ENCODE results near the gene DOCK10. TPM values are rescaled to one million over a fixed set of nuclear protein-coding genes. Genes with fewer than 3 reads are reported as not detected.

Gene DOCK10
- total RNA-seq, 1 donor from 2014 or later, result 15.1 TPM

GRCh38 chr2:224723586-224724217, 318.6 kb downstream of the DOCK10 start:
- H3K36me3 ChIP-seq (ENCODE audit: control insufficient read depth in 3 of 3, insufficient read depth in 3 of 3, low read length in 3 of 3), result no peaks in the 10 kb centered on the region
- peaks cover 0 to 6% (median 0%) of the 10 kb centered on the region in 3 donors for H3K4me1 ChIP-seq (ENCODE audit: control insufficient read depth in 3 of 3, insufficient read depth in 3 of 3, low read length in 3 of 3)
- H3K9ac ChIP-seq (ENCODE audit: low read depth in 1 of 3, low read length in 3 of 3), result no peak overlapping the region
- H3K9me3 ChIP-seq (ENCODE audit: control insufficient read depth in 3 of 3, low read length in 3 of 3), result no peaks in the 10 kb centered on the region
- H3K27me3 ChIP-seq (ENCODE audit: control insufficient read depth in 3 of 3, insufficient read depth in 3 of 3, low read length in 3 of 3), result no peaks in the 10 kb centered on the region
- H3K27ac ChIP-seq (ENCODE audit: low read depth, low read length), result no peak overlapping the region
- no peak overlapping the region for H3K4me3 ChIP-seq (ENCODE audit: low read length in 3 of 3)

GRCh38 chr2:224722770-224723169, 319.5 kb downstream of the DOCK10 start:
- Histone ChIP-seq H3K9me3 (ENCODE audit: control insufficient read depth in 3 of 3, low read length in 3 of 3) (no peaks in the 10 kb centered on the region), H3K27ac (ENCODE audit: low read depth, low read length) (no peak overlapping the region), H3K9ac (ENCODE audit: low read depth in 1 of 3, low read length in 3 of 3) (no peak overlapping the region), H3K27me3 (ENCODE audit: control insufficient read depth in 3 of 3, insufficient read depth in 3 of 3, low read length in 3 of 3) (no peaks in the 10 kb centered on the region), H3K4me3 (ENCODE audit: low read length in 3 of 3) (no peak overlapping the region), H3K36me3 (ENCODE audit: control insufficient read depth in 3 of 3, insufficient read depth in 3 of 3, low read length in 3 of 3) (no peaks in the 10 kb centered on the region), H3K4me1 (ENCODE audit: control insufficient read depth in 3 of 3, insufficient read depth in 3 of 3, low read length in 3 of 3) (peaks cover 0 to 6% (median 0%) of the 10 kb centered on the region in 3 donors)

DNA sequence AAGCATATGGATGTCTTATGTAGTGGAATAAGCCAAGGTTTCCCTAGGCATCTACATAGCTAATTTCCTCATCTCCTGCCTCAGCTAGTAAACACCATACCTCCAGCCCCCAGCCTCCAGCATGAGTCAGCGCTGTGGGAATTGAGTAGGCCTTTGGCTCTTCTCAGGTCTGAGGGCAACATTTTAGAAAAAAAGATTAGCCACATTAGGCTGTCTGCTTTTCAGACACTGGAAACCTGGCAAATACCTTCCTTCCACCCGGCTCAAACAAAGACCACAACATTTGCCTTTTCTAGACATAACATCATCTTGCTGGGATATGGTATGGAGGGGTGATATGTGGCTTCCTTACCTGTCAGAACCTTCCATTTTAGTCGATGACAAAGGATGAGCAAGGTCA, 320.0 kb downstream of the DOCK10 start:
- H3K27ac ChIP-seq (ENCODE audit: low read depth, low read length), result no peak overlapping the region
- H3K27me3 ChIP-seq (ENCODE audit: control insufficient read depth in 3 of 3, insufficient read depth in 3 of 3, low read length in 3 of 3), result no peaks in the 10 kb centered on the region
- H3K4me3 ChIP-seq (ENCODE audit: low read length in 3 of 3), result no peak overlapping the region
- no peaks in the 10 kb centered on the region for H3K9me3 ChIP-seq (ENCODE audit: control insufficient read depth in 3 of 3, low read length in 3 of 3)
- H3K9ac ChIP-seq (ENCODE audit: low read depth in 1 of 3, low read length in 3 of 3), result no peak overlapping the region
- H3K4me1 ChIP-seq (ENCODE audit: control insufficient read depth in 3 of 3, insufficient read depth in 3 of 3, low read length in 3 of 3), result peaks cover 0 to 6% (median 0%) of the 10 kb centered on the region in 3 donors
- H3K36me3 ChIP-seq (ENCODE audit: control insufficient read depth in 3 of 3, insufficient read depth in 3 of 3, low read length in 3 of 3), result no peaks in the 10 kb centered on the region

DNA sequence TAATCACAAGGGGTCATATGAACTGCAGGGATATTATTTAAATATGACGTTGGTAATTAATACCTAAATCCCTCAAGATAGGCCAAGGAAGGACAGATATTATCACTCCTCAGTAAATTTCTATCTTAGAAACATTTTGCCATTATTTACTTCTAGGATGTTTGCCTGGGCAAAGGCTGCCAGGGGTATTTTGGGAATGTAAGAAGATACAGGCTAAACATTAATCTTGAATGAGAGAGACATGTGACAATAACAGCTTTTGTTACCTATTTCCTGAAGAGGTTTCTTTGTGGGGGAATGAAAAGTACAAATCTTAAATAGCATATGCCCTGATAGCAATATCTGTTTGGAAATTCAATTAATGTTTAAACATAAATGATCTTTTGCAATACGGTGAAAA, 325.3 kb downstream of the DOCK10 start:
- H3K9ac ChIP-seq (ENCODE audit: low read depth in 1 of 3, low read length in 3 of 3), result no peak overlapping the region
- no peak overlapping the region for H3K27ac ChIP-seq (ENCODE audit: low read depth, low read length)
- no peaks in the 10 kb centered on the region for H3K36me3 ChIP-seq (ENCODE audit: control insufficient read depth in 3 of 3, insufficient read depth in 3 of 3, low read length in 3 of 3)
- no peaks in the 10 kb centered on the region for H3K9me3 ChIP-seq (ENCODE audit: control insufficient read depth in 3 of 3, low read length in 3 of 3)
- H3K4me1 ChIP-seq (ENCODE audit: control insufficient read depth in 3 of 3, insufficient read depth in 3 of 3, low read length in 3 of 3), result peaks cover 0 to 8% (median 3%) of the 10 kb centered on the region in 3 donors
- no peaks in the 10 kb centered on the region for H3K27me3 ChIP-seq (ENCODE audit: control insufficient read depth in 3 of 3, insufficient read depth in 3 of 3, low read length in 3 of 3)
- H3K4me3 ChIP-seq (ENCODE audit: low read length in 3 of 3), result no peak overlapping the region

GRCh38 chr2:224716201-224716600, 326.1 kb downstream of the DOCK10 start, which contains the start of gene CCDC195:
Gene CCDC195, minus strand, starts transcription at chr2:224716365. Its CDS starts 0 bp downstream, at chr2:224716365.
- Histone ChIP-seq H3K36me3 (ENCODE audit: control insufficient read depth in 3 of 3, insufficient read depth in 3 of 3, low read length in 3 of 3) (no peaks in the 10 kb centered on the region), H3K27ac (ENCODE audit: low read depth, low read length) (no peak within 1 kb of the TSS), H3K27me3 (ENCODE audit: control insufficient read depth in 3 of 3, insufficient read depth in 3 of 3, low read length in 3 of 3) (no peaks in the 10 kb centered on the region), H3K9ac (ENCODE audit: low read depth in 1 of 3, low read length in 3 of 3) (no peak within 1 kb of the TSS), H3K4me1 (ENCODE audit: control insufficient read depth in 3 of 3, insufficient read depth in 3 of 3, low read length in 3 of 3) (peaks cover 0 to 8% (median 3%) of the 10 kb centered on the region in 3 donors), H3K4me3 (ENCODE audit: low read length in 3 of 3) (no peak within 1 kb of the TSS), H3K9me3 (ENCODE audit: control insufficient read depth in 3 of 3, low read length in 3 of 3) (no peaks in the 10 kb centered on the region)

Small RNA genes lying within 50 kb of the gene (small RNA-seq; reads per million reads assigned to genes)
- gene MIR4439, result not detected

All from skeletal muscle tissue (tissue), 5 donors.